K562 (cell line): ENCODE data around the gene PITPNB. TPM values are rescaled to one million over a fixed set of nuclear protein-coding genes. Genes with fewer than 3 reads are reported as not detected.

Source experiments
- ATAC-seq: fragments of 200-7000 bp; cut with Tn5 transposase; 3 replicates; pipeline ENCODE4 v1.9.1; 2020; ENCODE audit warnings: moderate library complexity
- BruUV-seq: library from RNA; stranded (reverse); fragments of 400-500 nt; replicated peaks from 2 replicates; lab custom pipeline; 2021; lab: Mats Ljungman, UMichigan
- CTCF ChIA-PET: fragments of 300-600 bp; formaldehyde crosslinking; extraction: SDS; loops from one replicate; lab custom pipeline; 2021; ENCODE audit warnings: low intra/inter-chr PET ratio; lab: Yijun Ruan, JAX
- POLR2A ChIA-PET: fragments of 300-600, 350-650 bp; sonication (Branson Sonifier 250); formaldehyde crosslinking; extraction: SDS; loops from one replicate; lab custom pipeline; 2021; ENCODE audit warnings: antibody characterized with exemption, inconsistent platforms; lab: Yijun Ruan, JAX
- DNase-seq, 4 experiments: peaks; one replicate each; pipeline versions ENCODE4 v3.0.0 to v3.0.0-alpha.2; 2011 to 2018; ENCODE audit warnings: low spot score in 3 of 4, mixed read lengths in 3 of 4; ENCODE audit errors: extremely low read depth in 1 of 4
- FAIRE-seq: peaks from 2 replicates; lab custom pipeline; 2011; peaks lifted over from hg19 to GRCh38; lab: Jason Lieb, UNC
- H2AFZ ChIP-seq: 2 replicates; pipeline ENCODE4 v1.6.0; 2011; ENCODE audit warnings: low read depth, low read length, control low read depth, inconsistent platforms
- H3K27ac ChIP-seq: fragments of 200-600 bp; 3 replicates; pipeline ENCODE4 v1.8.0; 2011; ENCODE audit warnings: low read depth, mild to moderate bottlenecking, control low read depth, inconsistent platforms, low read length, moderate library complexity, mixed read lengths; ENCODE audit errors: extremely low read depth
- H3K27me3 ChIP-seq, 2 experiments: fragments of 300-600 bp in 1 of 2; 2 replicates in 1 of 2; 3 replicates in 1 of 2; pipeline versions ENCODE4 v1.6.0 to v1.8.0; 2011; ENCODE audit warnings: inconsistent platforms in 2 of 2, low read length in 2 of 2, mild to moderate bottlenecking in 1 of 2, mixed read lengths in 1 of 2, moderate library complexity in 1 of 2; ENCODE audit not compliant: control insufficient read depth in 2 of 2, insufficient read depth in 2 of 2
- H3K36me3 ChIP-seq: fragments of 300-600 bp; 3 replicates; pipeline ENCODE4 v1.8.0; 2011; ENCODE audit warnings: mild to moderate bottlenecking, low read length, inconsistent platforms; ENCODE audit not compliant: control insufficient read depth, insufficient read depth
- H3K4me1 ChIP-seq, 2 experiments: fragments of 200-600 bp in 1 of 2; replicated peaks in 1 of 2; 2 replicates in 1 of 2; 3 replicates in 1 of 2; pipeline versions ENCODE4 v1.5.1 to v1.8.0; 2011; ENCODE audit warnings: inconsistent platforms in 2 of 2, low read length in 2 of 2, mild to moderate bottlenecking in 1 of 2, mixed read lengths in 1 of 2, moderate library complexity in 1 of 2; ENCODE audit not compliant: control insufficient read depth in 2 of 2, insufficient read depth in 2 of 2
- H3K4me2 ChIP-seq: 2 replicates; pipeline ENCODE4 v1.6.1; 2011; ENCODE audit warnings: low read length, control low read depth, inconsistent platforms, mixed read lengths; ENCODE audit not compliant: insufficient read depth
- H3K4me3 ChIP-seq: fragments of 200-600 bp; sonication (generic), shearing (Covaris generic); 2 replicates; pipeline ENCODE4 v1.5.1; 2016; ENCODE audit warnings: control low read depth, inconsistent platforms
- H3K79me2 ChIP-seq: fragments of 200-600 bp; 3 replicates; pipeline ENCODE4 v1.8.0; 2011; ENCODE audit warnings: low read length, inconsistent platforms; ENCODE audit not compliant: control insufficient read depth, insufficient read depth
- H3K9ac ChIP-seq, 2 experiments: 2 replicates each; pipeline versions ENCODE4 v1.6.0 to v1.6.1; 2011; ENCODE audit warnings: low read depth in 2 of 2, low read length in 2 of 2, control low read depth in 1 of 2, inconsistent platforms in 1 of 2, mild to moderate bottlenecking in 1 of 2, mixed read lengths in 1 of 2; ENCODE audit not compliant: insufficient read depth in 1 of 2
- H3K9me1 ChIP-seq: one replicate; pipeline ENCODE4 v1.6.0; 2011; ENCODE audit warnings: inconsistent platforms, mild to moderate bottlenecking, low read length, moderate library complexity; ENCODE audit not compliant: control insufficient read depth, insufficient read depth
- H3K9me3 ChIP-seq: replicated peaks from 2 replicates; pipeline ENCODE4 v1.5.1; 2011; ENCODE audit warnings: low read depth, low read length, inconsistent platforms; ENCODE audit not compliant: control insufficient read depth, insufficient read depth
- H4K20me1 ChIP-seq: replicated peaks from 2 replicates; pipeline ENCODE4 v1.6.1; 2011; ENCODE audit warnings: low read length, inconsistent platforms, mixed read lengths; ENCODE audit not compliant: control insufficient read depth, insufficient read depth
- KDM1A ChIP-seq, 2 experiments: fragments of 450-650 bp; IDR thresholded peaks; 2 replicates each; pipeline ENCODE4 v1.6.1; 2016; ENCODE audit warnings: mild to moderate bottlenecking in 2 of 2
- MEIS2 ChIP-seq: fragments of 450-650 bp; IDR thresholded peaks from 2 replicates; pipeline ENCODE4 v1.6.1; 2014; ENCODE audit warnings: mild to moderate bottlenecking; ENCODE audit not compliant: partially characterized antibody
- PHF21A ChIP-seq: fragments of 450-650 bp; IDR thresholded peaks from 2 replicates; pipeline ENCODE4 v1.6.1; 2017; ENCODE audit warnings: low read depth, borderline replicate concordance
- PKNOX1 ChIP-seq: fragments of 450-650 bp; IDR thresholded peaks from 2 replicates; pipeline ENCODE4 v1.6.1; 2016
- RUNX1 ChIP-seq: sonication (generic); IDR thresholded peaks from 2 replicates; pipeline ENCODE4 v1.6.1; 2016; ENCODE audit warnings: antibody characterized with exemption, low read depth
- ZBTB7A ChIP-seq: IDR thresholded peaks from 2 replicates; pipeline ENCODE4 v1.6.1; 2011; ENCODE audit warnings: low read depth, mild to moderate bottlenecking, low read length, moderate library complexity, borderline replicate concordance; ENCODE audit not compliant: control insufficient read depth
- ZC3H8 ChIP-seq: fragments of 450-650 bp; IDR thresholded peaks from 2 replicates; pipeline ENCODE4 v1.6.1; 2017
- WGBS: fragments of 100-300 bp; shearing (Covaris generic); methylation state at CpG from one replicate; pipeline ENCODE4 v1.1.6; 2016; ENCODE audit warnings: low coverage, mixed read lengths; ENCODE audit not compliant: insufficient coverage; ENCODE audit errors: missing lambda C conversion rate; 5-methylcytosine and 5-hydroxymethylcytosine counted together
- in situ Hi-C: fragments of 300-500 bp; cut with MboI; formaldehyde crosslinking; loops from 4 replicates; pipeline ENCODE4 v1.15.0; 2018; ENCODE audit warnings: inconsistent platforms, mixed read lengths
- intact Hi-C: fragments of 100-400 bp; cut with micrococcal nuclease; formaldehyde crosslinking; loops from 2 replicates; pipeline ENCODE4 v1.14.2; 2022
- polyA plus RNA-seq, 8 experiments: library from polyadenylated mRNA; depleted of rRNA in 4 of 8; stranded (reverse) in 5 of 8; unstranded in 3 of 8; fragments of >200 nt; fragmentation: Nextera tagmentation in 2 of 8; fragmentation: Illumina TruSeq in 1 of 8; extraction: Ambion mirVana in 2 of 8; extraction: Trizol in 1 of 8; gene quantifications; 2 replicates each; pipeline versions ENCODE4 v1.2.1 to v1.2.3, GENCODE V29; 2011 to 2014; ENCODE audit warnings: inconsistent platforms in 1 of 8, missing spikeins in 1 of 8
- total RNA-seq, 7 experiments: library from RNA; depleted of rRNA in 6 of 7; stranded (reverse); fragments of >200 nt in 6 of 7; fragmentation: Illumina TruSeq in 2 of 7; extraction: Trizol in 2 of 7; gene quantifications; 2 replicates each; pipeline versions ENCODE4 v1.2.1 to v1.2.3, GENCODE V29; 2011 to 2021; ENCODE audit warnings: low replicate concordance in 1 of 7
- TF ChIP-seq, protein P1 (sequence below): fragments of 450-650 bp; formaldehyde crosslinking; IDR thresholded peaks from 2 replicates; pipeline ENCODE4 v1.4.0; 2020; ENCODE audit warnings: mild to moderate bottlenecking, moderate library complexity

PITPNB gene
- total and polyA plus RNA-seq, 9 of the 15 experiments (the other 6 are each of a cell fraction or from before 2014, with no cell fraction given), result 13.1 to 52.4 (median 34.7) TPM

DNA sequence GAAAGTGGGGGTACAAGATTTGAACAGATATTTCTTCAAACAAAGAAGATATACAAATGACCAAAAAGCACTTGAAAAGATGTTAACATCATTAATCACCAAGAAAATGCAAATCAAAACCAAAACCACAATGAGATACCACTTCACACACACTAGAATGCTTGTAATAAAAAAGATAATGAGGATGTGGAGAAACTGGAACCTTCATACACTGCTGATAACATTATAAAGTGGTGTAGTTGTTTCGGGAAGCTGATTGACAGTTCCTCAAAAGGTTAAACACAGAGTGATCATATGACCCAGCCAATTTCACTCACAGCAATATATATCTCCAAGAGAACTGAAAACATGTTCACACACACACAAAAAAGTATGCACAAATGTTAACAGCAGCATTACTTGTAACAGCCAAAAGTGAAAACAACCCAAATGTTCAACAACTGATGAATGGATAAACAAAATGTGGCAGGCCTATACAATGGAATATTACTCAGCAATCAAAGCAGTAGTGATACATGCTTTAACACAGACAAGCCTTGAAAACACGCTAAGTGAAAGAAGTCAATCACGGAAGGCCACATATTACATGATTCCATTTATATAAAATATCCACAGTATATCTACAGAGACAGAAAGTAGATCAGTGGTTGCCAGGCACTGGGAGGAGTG is 15.1 kb downstream of the PITPNB start:
- CTCF ChIA-PET, result interaction anchor here (0.7 kb wide), 1 partner anchor 113 kb away, joined by 3 read pairs; no protein-coding TSS in a partner anchor
- POLR2A ChIA-PET, result no interaction called here
- no peaks in the 10 kb centered on the region; a peak in 1 of 5 replicates for H3K4me1 ChIP-seq
- H3K4me2 ChIP-seq, result no peak overlapping the region
- no peak for TF ChIP-seq ZBTB7A
- TF ChIP-seq KDM1A (IDR thresholded peaks at IDR 0.05), result no peak
- TF ChIP-seq ZC3H8, result no peak
- no peak for TF ChIP-seq PHF21A
- TF ChIP-seq RUNX1, result no peak
- TF ChIP-seq MEIS2, result peak; percentile 39
- TF ChIP-seq, protein P1, sequence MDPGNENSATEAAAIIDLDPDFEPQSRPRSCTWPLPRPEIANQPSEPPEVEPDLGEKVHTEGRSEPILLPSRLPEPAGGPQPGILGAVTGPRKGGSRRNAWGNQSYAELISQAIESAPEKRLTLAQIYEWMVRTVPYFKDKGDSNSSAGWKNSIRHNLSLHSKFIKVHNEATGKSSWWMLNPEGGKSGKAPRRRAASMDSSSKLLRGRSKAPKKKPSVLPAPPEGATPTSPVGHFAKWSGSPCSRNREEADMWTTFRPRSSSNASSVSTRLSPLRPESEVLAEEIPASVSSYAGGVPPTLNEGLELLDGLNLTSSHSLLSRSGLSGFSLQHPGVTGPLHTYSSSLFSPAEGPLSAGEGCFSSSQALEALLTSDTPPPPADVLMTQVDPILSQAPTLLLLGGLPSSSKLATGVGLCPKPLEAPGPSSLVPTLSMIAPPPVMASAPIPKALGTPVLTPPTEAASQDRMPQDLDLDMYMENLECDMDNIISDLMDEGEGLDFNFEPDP, result no peak
- peak; percentile 73 for TF ChIP-seq PKNOX1
- intact Hi-C loops, result no loop called here
- H3K36me3 ChIP-seq, result peaks cover 60% of the 10 kb centered on the region
- no peaks in the 10 kb centered on the region for H3K27me3 ChIP-seq
- H2AFZ ChIP-seq, result no peak overlapping the region
- no peak overlapping the region for H3K27ac ChIP-seq
- H3K9me3 ChIP-seq, result no peaks in the 10 kb centered on the region
- no peak overlapping the region for H3K4me3 ChIP-seq
- DNase-seq, result no peak
- ATAC-seq, result no peak
- H3K9me1 ChIP-seq, result no peaks in the 10 kb centered on the region
- H4K20me1 ChIP-seq, result no peaks in the 10 kb centered on the region
- no peak for FAIRE-seq
- BruUV-seq, result no TSS peak
- 61% methylated on average over 3 of the region's 3 CpGs for WGBS
- peaks cover 55% of the 10 kb centered on the region for H3K79me2 ChIP-seq
- H3K9ac ChIP-seq, result no peak overlapping the region
- in situ Hi-C loops, result no loop called here
